ENCODE data around the gene LRRC8A.

DNA sequence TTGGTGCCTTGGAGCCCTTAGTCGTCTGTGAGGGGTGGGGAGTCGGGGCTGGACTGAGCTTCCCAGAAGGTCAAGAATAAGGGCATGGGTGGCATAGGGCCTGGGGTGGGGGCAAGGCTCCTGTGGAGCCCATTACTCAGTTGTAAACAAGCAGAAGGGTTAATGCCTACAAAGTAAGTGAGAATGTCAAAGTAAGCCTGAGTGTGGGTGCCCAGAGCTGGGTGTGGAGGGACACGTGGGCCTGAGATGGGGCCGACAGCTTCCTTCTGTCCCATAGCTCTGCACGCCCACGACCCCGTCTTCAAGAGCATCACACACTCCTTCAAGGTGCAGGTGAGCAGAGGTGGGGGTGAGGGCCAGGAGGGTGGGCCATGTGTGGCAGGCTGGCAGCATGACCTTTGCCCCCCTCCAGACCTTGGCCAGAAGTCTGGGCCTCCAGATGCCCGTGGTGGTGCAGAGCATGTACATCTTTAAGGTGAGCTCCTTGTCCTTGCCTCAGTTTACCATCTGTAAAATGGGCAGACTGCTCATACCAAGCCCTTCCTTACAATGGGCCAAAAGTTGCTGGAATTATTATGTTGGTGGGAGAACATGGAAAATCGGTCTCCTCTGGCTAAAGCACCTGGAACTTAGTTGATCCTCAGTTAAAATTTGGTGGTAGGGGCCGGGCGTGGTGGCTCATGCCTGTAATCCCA is 54.4 kb downstream of the LRRC8A start:
- TF ChIP-seq TAF1 (IDR thresholded peaks at IDR 0.05; ENCODE audit: borderline replicate concordance, low read depth, low read length) (no peak), GABPA (IDR thresholded peaks at IDR 0.05; ENCODE audit: low read depth) (no peak)
- TF ChIP-seq, protein P1, sequence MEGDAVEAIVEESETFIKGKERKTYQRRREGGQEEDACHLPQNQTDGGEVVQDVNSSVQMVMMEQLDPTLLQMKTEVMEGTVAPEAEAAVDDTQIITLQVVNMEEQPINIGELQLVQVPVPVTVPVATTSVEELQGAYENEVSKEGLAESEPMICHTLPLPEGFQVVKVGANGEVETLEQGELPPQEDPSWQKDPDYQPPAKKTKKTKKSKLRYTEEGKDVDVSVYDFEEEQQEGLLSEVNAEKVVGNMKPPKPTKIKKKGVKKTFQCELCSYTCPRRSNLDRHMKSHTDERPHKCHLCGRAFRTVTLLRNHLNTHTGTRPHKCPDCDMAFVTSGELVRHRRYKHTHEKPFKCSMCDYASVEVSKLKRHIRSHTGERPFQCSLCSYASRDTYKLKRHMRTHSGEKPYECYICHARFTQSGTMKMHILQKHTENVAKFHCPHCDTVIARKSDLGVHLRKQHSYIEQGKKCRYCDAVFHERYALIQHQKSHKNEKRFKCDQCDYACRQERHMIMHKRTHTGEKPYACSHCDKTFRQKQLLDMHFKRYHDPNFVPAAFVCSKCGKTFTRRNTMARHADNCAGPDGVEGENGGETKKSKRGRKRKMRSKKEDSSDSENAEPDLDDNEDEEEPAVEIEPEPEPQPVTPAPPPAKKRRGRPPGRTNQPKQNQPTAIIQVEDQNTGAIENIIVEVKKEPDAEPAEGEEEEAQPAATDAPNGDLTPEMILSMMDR (IDR thresholded peaks at IDR 0.05): no peak
